NCI-H446 (cell line): ENCODE data around the gene DNAJA4.

ENCODE experiments used
- DNase-seq, 2 experiments: peaks; one replicate each; lab custom pipeline; 2025; lab: John Stamatoyannopoulos, UW

DNAJA4 gene

DNA sequence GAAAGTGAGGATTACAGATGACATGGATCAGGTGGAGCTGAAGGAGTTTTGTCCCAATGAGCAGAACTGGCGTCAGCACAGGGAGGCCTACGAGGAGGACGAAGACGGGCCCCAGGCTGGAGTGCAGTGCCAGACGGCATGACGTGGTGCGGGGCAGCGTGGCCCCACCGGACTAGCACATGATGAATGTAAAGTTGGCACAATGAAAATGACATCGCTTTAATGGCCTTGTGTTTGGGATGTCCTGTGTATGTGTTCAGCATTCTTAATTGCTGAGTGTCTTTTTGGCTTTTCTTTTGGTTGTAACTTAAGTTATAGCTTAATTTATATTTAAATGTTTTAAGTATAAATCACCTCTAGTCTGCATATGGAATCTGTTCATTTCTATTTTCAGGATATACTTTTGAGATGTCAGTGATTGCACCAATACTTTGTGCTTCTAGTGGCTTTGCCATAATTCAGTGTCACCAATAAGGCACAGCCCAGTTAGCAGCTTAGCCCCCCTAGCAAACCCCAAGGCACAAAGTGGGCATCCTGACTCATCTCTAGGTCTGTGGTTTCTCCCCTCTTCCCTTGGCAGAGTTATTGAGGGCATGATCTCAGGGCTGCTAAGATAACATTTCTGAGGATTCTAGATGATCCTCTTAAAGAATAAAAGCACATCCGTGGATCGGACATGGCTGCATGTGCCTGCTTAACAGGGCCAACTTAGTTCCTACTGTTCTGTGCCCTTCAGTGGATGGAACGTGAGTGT, 16.1 kb downstream of the DNAJA4 start:
- DNase-seq, result no peak

DNA sequence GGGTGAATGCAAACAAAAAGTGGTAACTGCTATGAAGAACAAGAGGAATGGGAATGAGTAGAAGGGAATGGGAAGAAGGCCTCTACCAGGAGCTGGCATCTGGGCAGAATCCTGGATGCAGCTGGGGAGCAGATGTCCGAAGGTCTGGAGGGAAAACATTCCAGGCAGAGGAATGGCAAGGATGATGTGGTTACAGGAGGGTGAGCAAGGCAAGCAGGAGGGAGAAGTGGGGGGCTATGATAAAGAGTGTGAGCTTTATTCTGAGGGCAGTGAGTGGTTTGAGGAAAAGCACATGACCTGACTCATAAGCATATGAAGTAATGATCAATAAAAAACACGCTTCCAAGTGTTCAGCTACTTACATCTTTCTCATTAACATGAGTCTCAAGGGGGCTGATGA, 18.0 kb downstream of the DNAJA4 start:
- no peak for DNase-seq

DNA sequence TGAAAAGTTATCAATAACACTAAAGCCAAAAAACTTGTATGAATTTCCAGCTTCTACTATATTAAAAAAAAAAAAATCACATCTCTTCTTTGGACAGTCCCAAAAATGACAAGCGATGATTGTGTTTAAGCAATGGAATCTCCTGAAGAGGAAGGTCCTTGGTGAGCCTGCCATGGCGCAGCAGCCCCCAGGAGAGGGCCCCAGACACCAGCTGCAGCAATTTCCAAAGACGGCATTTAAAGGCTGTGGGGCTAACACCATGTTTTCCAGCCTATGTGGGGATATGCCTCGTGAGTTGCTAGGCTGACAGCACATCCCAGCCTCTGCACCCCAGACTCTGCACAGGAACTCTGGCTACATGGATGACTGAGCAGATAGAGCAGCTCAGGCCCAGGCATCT, 20.4 kb downstream of the DNAJA4 start:
- DNase-seq, result no peak

DNA sequence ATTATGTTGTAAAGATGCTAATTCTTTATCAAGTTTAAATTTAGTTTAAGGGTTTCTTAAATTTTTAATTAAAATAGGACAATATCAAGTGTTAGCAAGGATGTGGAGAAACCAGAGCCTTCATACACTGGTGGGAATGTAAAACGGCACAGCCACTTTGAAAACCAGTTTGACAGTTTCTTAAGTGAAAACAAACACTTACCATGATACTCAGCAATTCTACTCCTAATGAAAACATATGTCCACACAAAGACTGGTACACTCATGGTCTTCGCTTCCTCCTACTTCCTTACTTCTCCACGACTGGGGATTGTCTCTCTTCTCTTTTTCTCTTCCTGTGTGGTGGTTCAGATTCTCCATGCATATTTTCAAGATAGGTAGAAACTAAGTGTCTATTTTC, 25.9 kb downstream of the DNAJA4 start:
- no peak for DNase-seq

DNA sequence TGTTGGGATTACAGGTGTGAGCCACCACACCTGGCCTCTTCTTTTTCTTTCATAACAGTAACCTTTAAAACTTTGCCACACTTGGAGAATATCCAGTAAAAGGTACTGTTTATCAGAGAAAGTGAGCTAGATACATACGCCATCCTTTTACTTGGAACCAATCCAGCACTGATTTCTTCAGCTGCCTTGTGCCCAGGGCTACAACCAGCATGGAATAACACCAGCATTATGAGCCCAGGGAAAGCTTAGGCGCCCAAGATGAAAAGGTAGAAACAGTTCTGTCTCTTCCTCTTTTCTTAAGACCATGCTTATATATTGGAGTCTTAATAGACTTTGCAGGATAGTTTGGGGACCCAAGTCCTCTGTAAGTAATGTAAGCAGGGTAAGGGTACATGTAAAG, 26.7 kb downstream of the DNAJA4 start:
- no peak for DNase-seq

DNA sequence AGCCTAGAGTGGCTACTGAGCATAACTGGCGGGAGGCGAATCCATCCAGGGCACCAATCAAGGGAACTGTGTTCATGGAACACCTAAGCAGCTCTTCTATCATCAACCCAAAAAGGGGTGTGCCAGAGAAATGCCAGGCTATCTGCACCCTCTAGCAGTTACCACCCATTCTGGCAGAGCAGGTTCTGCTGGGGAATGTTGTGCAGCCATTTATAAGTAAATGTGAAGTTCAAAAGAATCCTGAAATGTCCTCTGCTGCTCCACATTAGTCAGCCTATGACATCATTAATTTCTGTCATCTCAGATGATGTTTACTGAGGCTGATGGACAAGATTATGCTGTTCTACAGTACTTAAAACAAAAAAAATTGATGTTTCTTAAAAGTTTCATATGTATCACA, 27.3 kb downstream of the DNAJA4 start:
- no peak for DNase-seq

DNA sequence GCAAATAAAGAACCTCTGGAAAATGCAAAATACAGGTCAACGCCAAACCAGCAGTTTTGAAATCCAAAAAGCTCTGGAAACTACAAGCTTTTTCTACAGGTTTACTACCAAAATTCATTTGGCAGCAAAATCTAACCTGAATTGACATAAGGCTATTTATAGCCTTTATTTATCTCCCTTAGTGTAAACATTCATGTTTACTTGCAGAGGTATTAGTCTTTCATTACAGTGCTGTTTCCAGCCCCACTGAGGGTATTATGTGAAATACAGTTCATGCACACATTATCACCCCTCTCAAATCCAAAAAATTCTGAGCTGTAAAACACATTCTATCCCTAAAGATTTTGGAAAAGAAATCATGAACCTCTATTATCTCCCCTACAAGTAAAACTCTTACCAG, 27.9 kb downstream of the DNAJA4 start:
- DNase-seq, result no peak

DNA sequence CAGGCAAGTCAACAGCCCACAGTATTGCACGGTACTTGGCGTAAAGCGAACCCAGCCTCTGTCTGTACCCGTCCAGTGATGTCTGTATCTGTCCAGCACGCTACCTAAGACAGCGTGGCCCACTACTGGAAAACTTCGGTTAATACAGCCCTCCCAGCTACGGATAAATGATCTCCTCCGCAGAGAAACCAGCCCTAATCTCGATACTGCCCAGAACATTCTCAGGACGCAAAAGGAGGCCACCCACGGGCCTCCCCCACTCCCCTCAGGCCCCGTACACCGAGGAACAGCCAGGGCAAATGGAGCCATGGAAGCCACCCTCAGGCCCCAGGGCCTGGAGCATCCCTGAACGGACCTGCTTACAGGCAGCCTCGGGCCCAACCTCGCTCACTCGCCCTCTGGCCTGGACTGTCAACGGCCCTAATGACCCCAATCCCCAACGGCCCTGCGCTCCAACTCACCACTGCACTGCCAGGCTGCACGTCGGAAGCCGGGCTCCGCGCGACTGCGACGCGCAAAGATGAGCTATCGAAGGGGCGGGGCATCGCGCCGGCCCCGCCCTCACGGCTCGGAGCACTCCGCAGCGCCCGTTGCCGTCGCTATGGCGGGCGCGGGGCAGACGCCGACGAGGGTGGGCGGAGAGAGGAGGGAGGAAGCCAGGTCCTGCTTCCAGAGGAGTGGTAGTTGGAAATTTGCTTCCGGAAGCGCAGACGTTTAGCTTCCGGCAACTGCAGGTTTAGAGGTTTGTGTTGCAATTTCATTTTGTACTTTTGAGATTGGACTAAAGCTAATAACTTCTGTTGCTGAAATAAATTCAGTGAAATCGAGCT, 35.0 kb downstream of the DNAJA4 start, which contains the start of gene SKIC8:
Gene SKIC8 (minus strand): TSS at position 509 of the 830 bp plus-strand sequence. CDS start 3,923 bp downstream, outside the sequence.
- DNase-seq, result peak; percentile 62 to 95

DNA sequence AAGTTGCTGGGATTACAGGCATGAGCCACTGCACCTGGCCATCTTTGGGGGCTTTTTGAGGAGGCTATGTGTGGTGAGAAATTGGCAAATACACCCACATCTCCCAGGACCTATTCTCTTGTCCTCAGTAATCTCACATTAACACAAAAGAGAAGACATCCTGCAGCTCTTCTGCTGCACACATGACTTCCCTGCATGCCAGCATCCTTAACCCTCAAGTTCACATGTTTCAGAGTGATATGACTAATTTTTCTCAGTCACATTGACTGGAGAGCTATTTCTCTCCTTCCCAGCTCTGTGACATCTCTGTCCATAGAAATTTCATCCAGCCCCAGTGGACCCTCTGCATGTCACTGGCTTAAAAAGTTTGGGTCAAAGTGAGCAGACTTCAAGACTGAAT, 37.0 kb downstream of the DNAJA4 start:
- DNase-seq, result no peak

DNA sequence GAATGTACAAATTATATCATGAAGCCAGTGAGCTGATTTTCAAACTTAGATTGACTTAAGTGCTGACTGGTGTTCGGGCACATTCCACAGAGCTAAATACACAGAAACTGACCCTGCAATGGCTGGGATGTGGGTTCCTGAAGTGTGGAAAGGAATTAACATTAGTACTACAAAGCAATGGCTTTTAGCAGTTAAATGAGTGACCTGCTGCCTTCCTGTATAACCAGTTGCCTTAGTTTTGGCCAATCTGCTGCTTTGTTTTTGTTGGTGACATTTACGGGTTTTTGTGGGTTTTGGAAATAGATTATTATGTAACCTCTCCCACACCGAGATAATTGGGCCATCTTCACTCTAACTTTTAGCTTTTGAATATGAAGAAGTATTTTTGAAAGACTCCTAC, 37.5 kb downstream of the DNAJA4 start:
- DNase-seq, result no peak

DNA sequence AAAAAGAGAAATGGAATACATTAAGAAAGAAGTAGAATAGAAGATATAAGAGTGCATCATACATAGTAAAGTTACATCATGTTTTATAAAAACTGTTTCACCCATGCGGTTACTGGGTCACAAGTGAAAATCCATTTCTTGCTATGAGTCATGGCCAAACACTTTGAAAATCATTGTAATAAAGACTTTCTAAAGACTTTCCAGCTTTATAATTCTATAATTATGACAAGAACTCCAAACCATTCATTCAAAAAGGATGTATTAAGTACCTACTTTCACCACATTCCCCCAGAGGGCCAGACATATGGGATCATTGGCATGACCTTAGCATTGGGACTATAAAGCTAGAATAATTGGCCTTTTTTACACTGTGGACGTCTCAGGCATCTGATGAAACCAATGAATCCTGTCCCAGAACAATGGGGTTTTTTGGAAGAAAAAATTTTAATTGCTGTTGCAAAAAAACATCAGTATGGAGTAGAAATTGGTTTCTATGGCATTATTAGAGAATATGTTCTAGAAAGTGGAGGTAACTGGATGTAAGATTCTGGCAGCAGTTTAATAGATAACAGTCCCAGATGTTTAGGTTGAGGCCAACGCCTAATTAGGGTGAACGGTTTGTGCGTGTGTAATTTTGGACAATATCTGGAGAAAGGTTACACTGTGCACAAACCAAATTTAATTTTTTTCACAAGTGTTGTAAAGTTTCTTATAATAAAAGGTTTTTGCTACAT, 38.4 kb downstream of the DNAJA4 start:
- no peak for DNase-seq

DNA sequence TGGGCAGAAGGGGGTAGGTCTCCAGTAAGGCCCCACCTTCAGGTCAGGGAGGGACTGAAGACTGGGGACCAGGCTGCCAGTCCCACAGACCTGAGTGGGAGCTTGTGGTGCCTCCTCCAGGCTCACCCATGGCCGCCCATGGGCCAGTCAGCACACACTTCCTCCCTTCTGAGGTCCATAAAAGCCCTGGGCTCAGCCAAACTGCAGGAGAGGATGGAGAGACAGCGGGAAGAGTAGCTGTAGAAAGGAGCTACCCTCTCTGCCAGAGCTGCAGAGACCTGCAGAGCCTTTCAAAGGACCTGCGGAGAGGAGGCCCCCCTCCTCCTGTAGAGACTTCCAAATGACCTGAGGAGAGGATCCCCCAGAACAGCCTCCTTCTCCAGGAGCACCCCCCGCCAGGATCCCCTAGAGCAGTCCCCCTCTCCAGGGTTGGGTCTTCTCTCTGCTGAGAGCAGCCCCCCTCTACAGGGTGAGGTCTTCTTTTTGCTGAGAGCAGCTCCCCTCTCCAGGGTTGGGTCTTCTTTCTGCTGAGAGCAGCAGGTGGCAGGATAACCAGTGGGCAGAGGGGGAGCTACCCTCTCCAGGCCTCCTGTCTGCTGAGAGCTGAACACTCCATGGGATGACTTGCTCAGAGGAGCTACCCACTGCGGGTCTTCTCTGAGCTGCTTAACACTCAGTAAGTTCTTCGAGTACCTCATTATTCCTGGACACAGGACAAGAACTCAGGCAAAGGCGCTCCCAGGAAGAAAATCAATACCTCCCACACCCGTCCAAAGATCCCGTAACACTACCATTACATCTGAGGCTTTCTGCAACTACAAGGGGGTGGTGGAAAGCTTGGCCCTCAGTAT, 40.1 kb downstream of the DNAJA4 start:
- no peak for DNase-seq

DNA sequence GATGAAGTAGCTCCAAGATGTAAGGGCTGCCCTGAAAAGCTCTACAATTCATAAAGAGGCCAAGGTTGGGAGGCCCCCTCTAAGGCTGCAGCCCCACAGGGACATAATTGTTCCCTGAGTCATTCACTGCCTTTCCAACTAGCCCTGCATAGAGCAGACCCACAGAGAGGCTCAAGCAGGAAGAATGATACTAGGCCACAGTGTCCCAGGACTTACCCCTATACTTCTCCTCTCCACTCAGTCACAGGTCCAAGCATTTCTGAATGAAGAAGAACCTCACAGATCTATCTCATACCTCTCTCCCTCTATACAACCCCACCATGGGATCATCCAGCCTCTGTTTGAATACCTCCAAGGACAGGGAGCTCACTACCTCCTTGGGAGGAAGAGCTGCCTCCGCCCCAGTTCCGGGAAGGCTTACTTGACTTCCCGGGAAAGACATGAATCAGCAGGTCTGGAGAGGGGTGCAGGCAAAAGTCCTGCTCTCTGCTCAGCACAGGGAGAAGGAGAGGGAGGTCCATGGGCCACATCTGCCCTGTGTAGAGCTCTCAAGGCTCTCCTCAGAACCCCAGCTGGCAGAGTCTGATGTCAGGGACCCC, 41.9 kb downstream of the DNAJA4 start:
- DNase-seq, result no peak

DNA sequence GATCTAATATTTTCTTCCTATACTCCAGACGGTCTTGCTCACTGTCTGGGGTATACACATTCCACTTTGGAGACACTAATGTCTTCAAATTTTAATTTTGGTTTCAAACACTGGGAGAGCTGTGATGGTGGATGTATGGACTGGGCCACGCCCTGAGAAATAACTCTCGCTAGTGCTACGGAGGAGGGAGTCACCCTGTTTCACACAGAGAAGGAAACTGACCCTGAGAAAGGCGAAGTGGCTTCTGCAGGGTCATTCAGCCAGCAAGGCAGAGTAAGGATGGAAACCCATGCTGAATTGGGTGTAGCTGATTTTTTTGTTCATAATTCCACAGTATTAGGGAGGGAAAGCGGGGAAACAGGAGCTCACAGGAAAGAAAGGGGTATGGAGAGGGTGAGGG, 43.6 kb downstream of the DNAJA4 start:
- DNase-seq, result no peak

DNA sequence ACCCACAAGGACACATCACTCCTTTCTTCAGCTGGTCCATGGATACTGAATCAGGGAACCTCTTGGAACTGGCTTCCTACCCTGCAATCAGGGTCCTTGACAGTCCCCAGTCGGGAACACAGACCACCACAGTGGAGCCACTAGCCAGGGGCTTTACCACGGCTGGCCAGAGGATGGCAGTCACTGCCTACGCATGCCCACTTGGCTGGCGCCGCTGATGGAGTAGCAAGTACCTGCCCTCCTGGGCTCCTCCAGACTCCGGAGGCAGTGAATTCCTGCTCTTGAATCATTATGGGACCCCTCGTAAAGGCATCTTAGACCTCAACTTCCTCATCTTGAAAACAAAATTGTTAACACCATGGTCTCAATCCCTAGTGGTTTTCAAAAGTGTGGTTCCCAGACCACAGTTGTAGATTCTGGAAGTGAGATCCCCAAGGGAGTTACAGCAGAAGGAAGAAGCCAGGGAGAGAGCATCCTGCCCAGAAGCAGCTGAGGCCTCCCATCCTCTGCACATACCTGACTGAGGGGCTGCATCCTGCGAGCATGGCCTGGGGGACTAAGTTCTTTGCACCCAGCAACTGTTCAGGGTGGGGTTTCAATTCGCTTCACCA, 44.2 kb downstream of the DNAJA4 start:
- DNase-seq, result peak; percentile 31 to 64

DNA sequence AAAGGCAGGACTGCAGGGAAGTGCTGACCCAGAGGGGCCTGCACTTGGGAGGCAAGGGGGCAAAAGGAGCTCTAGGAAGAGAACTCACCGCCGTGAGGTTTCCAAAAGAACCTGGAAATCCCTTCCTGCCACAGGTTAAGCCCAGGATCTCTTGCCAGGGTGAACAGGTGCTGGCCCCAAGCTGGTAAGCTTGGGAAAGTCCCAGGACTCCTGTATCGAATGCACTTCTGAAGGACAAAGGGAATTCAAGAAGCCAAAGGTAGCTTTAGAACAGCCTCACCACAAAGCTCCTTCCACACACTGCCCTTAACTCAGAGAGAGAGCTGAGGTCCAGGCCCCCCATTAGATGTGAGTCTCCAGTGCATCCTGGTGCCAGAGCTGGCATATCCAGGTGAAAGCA, 46.9 kb downstream of the DNAJA4 start:
- DNase-seq, result no peak

DNA sequence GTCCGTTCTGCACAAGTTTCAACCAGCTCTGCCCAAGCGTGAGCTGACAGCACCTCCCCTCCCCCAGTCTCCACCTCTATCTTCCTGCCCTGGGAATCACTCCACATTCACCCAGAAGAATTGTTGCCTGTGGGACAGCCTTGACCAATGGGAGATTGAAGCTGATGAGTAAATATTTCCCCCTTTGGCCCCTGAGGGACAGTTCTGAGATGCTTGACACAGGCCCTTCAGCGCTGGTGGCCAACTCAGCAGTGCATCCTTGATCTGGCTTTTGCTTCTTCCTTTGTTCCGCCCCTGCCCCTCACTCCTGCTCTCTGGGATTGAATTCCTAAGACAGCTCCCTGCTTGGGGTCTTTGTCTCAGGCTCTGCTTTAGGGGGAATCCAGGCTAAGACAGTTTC, 48.2 kb downstream of the DNAJA4 start:
- DNase-seq, result no peak

DNA sequence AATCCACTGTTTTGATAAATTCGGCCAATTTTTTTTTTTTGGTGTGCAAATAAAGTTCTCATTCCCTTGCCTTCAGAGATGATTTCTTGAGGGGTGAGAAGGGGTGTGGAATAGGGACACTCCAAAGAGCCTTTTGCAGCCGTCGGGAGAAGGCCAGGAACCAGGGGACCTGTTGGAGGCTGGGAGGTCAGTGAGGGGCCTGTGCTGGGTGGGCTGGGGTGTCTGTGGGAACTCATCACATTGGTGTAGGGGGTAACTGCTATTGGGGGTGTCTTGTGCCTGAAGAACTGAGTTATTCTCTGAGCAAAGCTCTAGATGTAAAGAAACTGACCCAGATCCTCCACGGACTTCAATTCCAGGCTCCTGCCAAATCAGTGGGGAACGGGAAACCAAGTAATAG, 48.6 kb downstream of the DNAJA4 start:
- DNase-seq, result no peak

DNA sequence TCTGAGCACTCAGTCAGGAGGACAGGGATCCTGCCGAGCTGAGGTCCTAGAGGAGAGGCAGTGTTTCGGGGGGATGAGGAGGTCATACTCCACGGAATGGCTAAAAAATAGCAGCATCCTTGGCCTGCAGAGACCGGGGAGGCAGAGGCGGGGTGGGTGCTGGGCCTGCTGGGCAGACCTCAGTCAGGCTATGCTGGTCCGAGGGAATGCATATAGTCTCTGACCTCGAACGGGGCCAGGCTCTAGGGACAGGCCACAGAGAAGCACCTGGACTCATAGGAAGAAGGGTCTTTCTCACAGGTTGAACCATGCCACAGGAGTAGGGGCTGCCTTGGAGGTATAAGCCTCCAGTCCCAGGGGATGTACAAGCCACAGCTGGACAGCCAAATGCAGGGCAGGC, 49.0 kb downstream of the DNAJA4 start:
- no peak for DNase-seq

DNA sequence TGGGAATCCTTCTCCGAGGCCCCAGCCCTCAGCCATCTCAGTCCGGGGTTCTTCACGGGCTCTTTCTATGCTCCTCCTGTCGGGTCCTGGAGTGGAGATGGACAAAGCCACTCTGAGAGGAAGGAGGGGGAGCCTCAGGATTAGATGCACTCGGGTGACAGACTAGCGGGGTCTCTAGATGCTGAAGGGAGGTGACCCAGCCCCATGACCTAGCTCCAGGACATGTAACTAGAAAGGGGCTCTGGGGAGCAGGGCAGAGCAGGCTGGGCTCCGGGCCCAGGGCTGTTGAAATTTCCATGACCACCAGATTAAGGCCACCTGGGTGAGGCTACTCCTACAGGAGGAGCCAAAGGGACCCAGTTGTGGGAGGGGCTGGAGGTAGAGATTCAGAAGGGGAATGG, 49.8 kb downstream of the DNAJA4 start:
- no peak for DNase-seq
